Measurements from ENCODE around the gene TNFAIP8. TPM values are rescaled to one million over a fixed set of nuclear protein-coding genes. Genes with fewer than 3 reads are reported as not detected.
A peak's percentile ranks its signal among the peaks of the same experiment; 100 is the strongest.

TNFAIP8 gene
- total RNA-seq, 2 experiments from 2014 or later, result 106 to 114 TPM

DNA sequence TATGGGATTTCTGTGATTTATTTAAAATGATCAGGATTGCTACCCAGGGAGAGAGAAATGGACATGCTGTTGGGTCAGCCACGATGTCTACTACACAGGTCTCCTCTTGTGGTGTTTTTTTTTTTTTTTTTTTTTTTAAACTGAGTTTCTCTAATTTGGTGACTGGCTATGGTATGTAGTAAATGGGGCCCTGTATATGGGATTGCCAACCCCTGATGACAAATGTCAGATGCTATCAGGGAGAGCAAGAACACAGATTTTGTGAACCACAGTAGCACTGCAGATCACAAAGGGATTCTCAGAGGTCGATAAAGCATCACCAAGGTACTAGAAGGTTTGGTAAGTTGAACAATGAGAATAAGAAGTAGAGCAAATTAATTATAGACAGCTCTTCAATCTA, 16.5 kb upstream of the TNFAIP8 start:
- CTCF ChIA-PET, result interaction anchor here (0.9 to 6.0 kb wide), 7 partner anchors 9 to 72 kb away, joined by 3 to 32 read pairs (median 4); no protein-coding TSS in a partner anchor
- H3K9me3 ChIP-seq (ENCODE audit: control insufficient read depth in 1 of 2, insufficient read depth in 1 of 2, low read length in 2 of 2), result no peaks in the 10 kb centered on the region

DNA sequence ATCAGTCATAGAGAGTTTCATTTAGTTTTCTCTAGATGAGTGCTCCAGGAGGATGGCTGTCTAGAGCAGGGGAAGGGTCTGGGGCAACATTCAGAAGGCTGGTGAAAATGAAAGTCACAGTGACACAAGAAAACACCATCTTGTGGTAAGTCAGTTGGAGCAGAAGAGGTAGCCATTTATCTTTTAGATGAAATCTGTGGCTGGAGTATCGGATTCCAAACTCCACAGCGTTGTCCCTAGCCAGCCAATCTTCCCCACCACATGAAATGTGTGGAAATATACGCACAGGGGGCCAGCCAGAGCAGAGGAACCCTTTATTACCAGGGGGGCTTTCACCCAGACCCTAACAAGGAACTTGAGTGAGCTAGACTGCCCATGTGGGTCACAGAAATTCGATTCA, 15.9 kb upstream of the TNFAIP8 start:
- H3K4me3 Mint-ChIP-seq, result peak overlapping the region; percentile 39
- H3K4me1 Mint-ChIP-seq (ENCODE audit: low read depth), result peaks cover 98% of the 10 kb centered on the region
- H3K27me3 ChIP-seq (ENCODE audit: control insufficient read depth in 1 of 2, insufficient read depth in 2 of 2, low read length in 2 of 2), result no peaks in the 10 kb centered on the region
- intact Hi-C loops (cut with DNase I, micrococcal nuclease), result loop anchor here in 1 of 2 experiments (2.0 to 5.0 kb wide), 7 partner anchors 13 to 269 kb away; partner anchors contain the start of gene DMXL1
- ChIA-PET CTCF (interaction anchor here (0.6 to 6.0 kb wide), 13 partner anchors 10 to 311 kb away, joined by 3 to 36 read pairs (median 6); partner anchors contain the start of genes DMXL1 and TNFAIP8), POLR2A (interaction anchor here (0.7 to 17.9 kb wide), 21 partner anchors 10 to 269 kb away, joined by 3 to 301 read pairs (median 8); partner anchors contain the start of genes DMXL1 and TNFAIP8)
- peak overlapping the region; percentile 49 for H3K4me3 ChIP-seq (ENCODE audit: low read length)
- H3K9me3 Mint-ChIP-seq, result no peaks in the 10 kb centered on the region
- peaks cover 17% of the 10 kb centered on the region for H3K36me3 ChIP-seq (ENCODE audit: insufficient read depth, low read length)
- H3K9me3 ChIP-seq (ENCODE audit: control insufficient read depth in 1 of 2, insufficient read depth in 1 of 2, low read length in 2 of 2), result no peaks in the 10 kb centered on the region
- H3K27me3 Mint-ChIP-seq, result no peaks in the 10 kb centered on the region
- peaks cover 96% of the 10 kb centered on the region for H3K4me1 ChIP-seq (ENCODE audit: insufficient read depth, low read length)
- peaks cover 35% of the 10 kb centered on the region for H3K36me3 Mint-ChIP-seq (ENCODE audit: low read depth)
- peak overlapping the region; percentile 77 to 83 for H3K27ac ChIP-seq (ENCODE audit: low read depth in 1 of 2, low read length in 2 of 2)
- H3K27ac Mint-ChIP-seq, result peak overlapping the region; percentile 97
- no peak for ATAC-seq (ENCODE audit: poor library complexity)
- TF ChIP-seq, protein P1, sequence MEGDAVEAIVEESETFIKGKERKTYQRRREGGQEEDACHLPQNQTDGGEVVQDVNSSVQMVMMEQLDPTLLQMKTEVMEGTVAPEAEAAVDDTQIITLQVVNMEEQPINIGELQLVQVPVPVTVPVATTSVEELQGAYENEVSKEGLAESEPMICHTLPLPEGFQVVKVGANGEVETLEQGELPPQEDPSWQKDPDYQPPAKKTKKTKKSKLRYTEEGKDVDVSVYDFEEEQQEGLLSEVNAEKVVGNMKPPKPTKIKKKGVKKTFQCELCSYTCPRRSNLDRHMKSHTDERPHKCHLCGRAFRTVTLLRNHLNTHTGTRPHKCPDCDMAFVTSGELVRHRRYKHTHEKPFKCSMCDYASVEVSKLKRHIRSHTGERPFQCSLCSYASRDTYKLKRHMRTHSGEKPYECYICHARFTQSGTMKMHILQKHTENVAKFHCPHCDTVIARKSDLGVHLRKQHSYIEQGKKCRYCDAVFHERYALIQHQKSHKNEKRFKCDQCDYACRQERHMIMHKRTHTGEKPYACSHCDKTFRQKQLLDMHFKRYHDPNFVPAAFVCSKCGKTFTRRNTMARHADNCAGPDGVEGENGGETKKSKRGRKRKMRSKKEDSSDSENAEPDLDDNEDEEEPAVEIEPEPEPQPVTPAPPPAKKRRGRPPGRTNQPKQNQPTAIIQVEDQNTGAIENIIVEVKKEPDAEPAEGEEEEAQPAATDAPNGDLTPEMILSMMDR (IDR thresholded peaks at IDR 0.05), result no peak
- DNase-seq, result peak in 3 of 14 experiments; percentile 56 to 59 (median 58)

More for the DNA sequence above, 16.5 kb upstream of the TNFAIP8 start:
- TF ChIP-seq, protein P1 (IDR thresholded peaks at IDR 0.05), result no peak
- POLR2A ChIA-PET, result interaction anchor here (0.8 to 17.9 kb wide), 14 partner anchors 9 to 269 kb away, joined by 3 to 301 read pairs (median 5); partner anchors contain the start of genes DMXL1 and TNFAIP8
- Mint-ChIP-seq H3K4me1 (ENCODE audit: low read depth) (peaks cover 100% of the 10 kb centered on the region), H3K27me3 (no peaks in the 10 kb centered on the region), H3K27ac (peak overlapping the region; percentile 97), H3K4me3 (peak overlapping the region; percentile 39), H3K36me3 (ENCODE audit: low read depth) (peaks cover 41% of the 10 kb centered on the region), H3K9me3 (no peaks in the 10 kb centered on the region)
- Histone ChIP-seq H3K27ac (ENCODE audit: low read depth in 1 of 2, low read length in 2 of 2) (peak overlapping the region; percentile 77 to 83), H3K4me1 (ENCODE audit: insufficient read depth, low read length) (peaks cover 97% of the 10 kb centered on the region), H3K36me3 (ENCODE audit: insufficient read depth, low read length) (peaks cover 17% of the 10 kb centered on the region), H3K27me3 (ENCODE audit: control insufficient read depth in 1 of 2, insufficient read depth in 2 of 2, low read length in 2 of 2) (no peaks in the 10 kb centered on the region), H3K4me3 (ENCODE audit: low read length) (no peak overlapping the region)
- DNase-seq, result no peak
- no peak for ATAC-seq (ENCODE audit: poor library complexity)
- intact Hi-C loops (cut with DNase I, micrococcal nuclease), result loop anchor here in 1 of 2 experiments (2.0 kb wide), 2 partner anchors 53 to 269 kb away; partner anchors contain the start of gene DMXL1

DNA sequence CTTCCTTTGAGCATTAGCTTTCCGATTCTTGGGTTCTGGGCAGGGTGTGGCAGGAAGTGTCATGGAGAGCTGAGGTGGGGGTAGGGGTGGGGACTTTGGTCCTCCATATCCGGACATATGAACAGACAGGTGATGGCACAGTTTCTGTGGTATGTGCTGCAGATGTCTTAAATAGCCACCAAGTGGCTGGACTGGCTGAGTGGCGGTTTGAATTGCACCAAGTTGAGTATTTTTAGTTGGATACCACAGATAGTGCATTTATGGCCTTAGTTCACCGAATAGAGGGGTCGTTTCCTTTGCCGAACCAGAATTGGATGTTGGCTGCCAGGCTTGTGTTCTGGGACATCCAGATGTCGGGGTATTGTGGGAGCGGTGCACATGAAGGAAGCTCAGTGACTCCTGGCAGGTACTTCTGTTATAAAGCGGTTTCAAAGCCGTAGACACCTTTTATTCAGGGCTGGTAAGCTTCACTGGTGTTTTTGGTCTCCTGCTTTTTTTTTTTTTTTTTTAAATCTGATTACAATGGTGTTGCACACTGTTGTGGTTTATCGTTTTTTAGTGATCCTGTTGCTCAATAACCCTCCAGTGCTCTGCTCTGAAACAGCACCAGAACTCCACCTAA, 15.1 kb upstream of the TNFAIP8 start:
- H3K27me3 ChIP-seq (ENCODE audit: control insufficient read depth in 1 of 2, insufficient read depth in 2 of 2, low read length in 2 of 2), result no peaks in the 10 kb centered on the region
- peaks cover 15% of the 10 kb centered on the region for H3K36me3 ChIP-seq (ENCODE audit: insufficient read depth, low read length)
- H3K36me3 Mint-ChIP-seq (ENCODE audit: low read depth), result peaks cover 35% of the 10 kb centered on the region
- DNase-seq (peak in 12 of 14 experiments; percentile 44 to 91 (median 62)), ATAC-seq (ENCODE audit: poor library complexity) (peak; percentile 55)
- POLR2A ChIA-PET, result interaction anchor here (0.6 to 17.9 kb wide), 28 partner anchors 8 to 321 kb away, joined by 3 to 301 read pairs (median 6); partner anchors contain the start of genes DMXL1 and TNFAIP8
- H3K9me3 Mint-ChIP-seq, result no peaks in the 10 kb centered on the region
- H3K27me3 Mint-ChIP-seq, result no peaks in the 10 kb centered on the region
- TF ChIP-seq, protein P1 (IDR thresholded peaks at IDR 0.05), result no peak
- H3K4me3 ChIP-seq (ENCODE audit: low read length), result peak overlapping the region; percentile 49
- CTCF ChIA-PET, result interaction anchor here (0.6 to 6.0 kb wide), 20 partner anchors 9 to 312 kb away, joined by 3 to 36 read pairs (median 4); partner anchors contain the start of genes DMXL1 and TNFAIP8
- H3K4me1 Mint-ChIP-seq (ENCODE audit: low read depth), result peaks cover 97% of the 10 kb centered on the region
- peak overlapping the region; percentile 97 for H3K27ac Mint-ChIP-seq
- intact Hi-C loops (cut with DNase I, micrococcal nuclease), result loop anchor here in 1 of 2 experiments (1.0 to 5.0 kb wide), 6 partner anchors 10 to 68 kb away; no protein-coding TSS in a partner anchor
- no peaks in the 10 kb centered on the region for H3K9me3 ChIP-seq (ENCODE audit: control insufficient read depth in 1 of 2, insufficient read depth in 1 of 2, low read length in 2 of 2)
- peaks cover 93% of the 10 kb centered on the region for H3K4me1 ChIP-seq (ENCODE audit: insufficient read depth, low read length)
- H3K4me3 Mint-ChIP-seq, result peak overlapping the region; percentile 81
- peak overlapping the region; percentile 77 to 83 for H3K27ac ChIP-seq (ENCODE audit: low read depth in 1 of 2, low read length in 2 of 2)

All from CD4-positive, alpha-beta T cell (primary cell).